ENCODE measurements around the gene CANX. TPM values are rescaled to one million over a fixed set of nuclear protein-coding genes. Genes with fewer than 3 reads are reported as not detected.

Gene CANX
- total and polyA plus RNA-seq, 2 of the 13 experiments (the other 11 are each of a cell fraction or from before 2014, with no cell fraction given) = 477 to 680 TPM

GRCh38 chr5:179678223-179679013 lies 20.3 kb upstream of the CANX start (continued):
- TF ChIP-seq TOPORS (CRISPR knock-in tag; IDR thresholded peaks at IDR 0.05) (peak; percentile 87; the same call in 1 of the 2 replicates), NR3C1 (CRISPR knock-in tag; IDR thresholded peaks at IDR 0.05) (no peak), RXRB (CRISPR knock-in tag; IDR thresholded peaks at IDR 0.05; ENCODE audit: borderline replicate concordance) (peak; percentile 52), ZNF569 (CRISPR knock-in tag; IDR thresholded peaks at IDR 0.05; ENCODE audit: borderline replicate concordance) (no peak), SIN3B (IDR thresholded peaks at IDR 0.05; ENCODE audit: low read length) (0 out of 2 replicates have a peak, but pooled peaks have one; percentile 11), KLF12 (CRISPR knock-in tag; IDR thresholded peaks at IDR 0.05; ENCODE audit: borderline replicate concordance) (peak; percentile 68), NFIC (IDR thresholded peaks at IDR 0.05; ENCODE audit: low read length) (no peak), KDM2A (CRISPR knock-in tag; IDR thresholded peaks at IDR 0.05; ENCODE audit: borderline replicate concordance, low read depth) (peak; percentile 94), GABPA (IDR thresholded peaks at IDR 0.05; ENCODE audit: low read depth, low read length) (no peak), GABPA (CRISPR knock-in tag; IDR thresholded peaks at IDR 0.05; ENCODE audit: low read depth) (no peak)
- TF ChIP-seq, protein P1, sequence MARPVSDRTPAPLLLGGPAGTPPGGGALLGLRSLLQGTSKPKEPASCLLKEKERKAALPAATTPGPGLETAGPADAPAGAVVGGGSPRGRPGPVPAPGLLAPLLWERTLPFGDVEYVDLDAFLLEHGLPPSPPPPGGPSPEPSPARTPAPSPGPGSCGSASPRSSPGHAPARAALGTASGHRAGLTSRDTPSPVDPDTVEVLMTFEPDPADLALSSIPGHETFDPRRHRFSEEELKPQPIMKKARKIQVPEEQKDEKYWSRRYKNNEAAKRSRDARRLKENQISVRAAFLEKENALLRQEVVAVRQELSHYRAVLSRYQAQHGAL (CRISPR knock-in tag; IDR thresholded peaks at IDR 0.05; ENCODE audit: not compliant biosample characterization) = peak; percentile 98
- TF ChIP-seq, protein P2, sequence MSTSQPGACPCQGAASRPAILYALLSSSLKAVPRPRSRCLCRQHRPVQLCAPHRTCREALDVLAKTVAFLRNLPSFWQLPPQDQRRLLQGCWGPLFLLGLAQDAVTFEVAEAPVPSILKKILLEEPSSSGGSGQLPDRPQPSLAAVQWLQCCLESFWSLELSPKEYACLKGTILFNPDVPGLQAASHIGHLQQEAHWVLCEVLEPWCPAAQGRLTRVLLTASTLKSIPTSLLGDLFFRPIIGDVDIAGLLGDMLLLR (CRISPR knock-in tag; IDR thresholded peaks at IDR 0.05) = peak; percentile 75
- TF ChIP-seq, protein P3, sequence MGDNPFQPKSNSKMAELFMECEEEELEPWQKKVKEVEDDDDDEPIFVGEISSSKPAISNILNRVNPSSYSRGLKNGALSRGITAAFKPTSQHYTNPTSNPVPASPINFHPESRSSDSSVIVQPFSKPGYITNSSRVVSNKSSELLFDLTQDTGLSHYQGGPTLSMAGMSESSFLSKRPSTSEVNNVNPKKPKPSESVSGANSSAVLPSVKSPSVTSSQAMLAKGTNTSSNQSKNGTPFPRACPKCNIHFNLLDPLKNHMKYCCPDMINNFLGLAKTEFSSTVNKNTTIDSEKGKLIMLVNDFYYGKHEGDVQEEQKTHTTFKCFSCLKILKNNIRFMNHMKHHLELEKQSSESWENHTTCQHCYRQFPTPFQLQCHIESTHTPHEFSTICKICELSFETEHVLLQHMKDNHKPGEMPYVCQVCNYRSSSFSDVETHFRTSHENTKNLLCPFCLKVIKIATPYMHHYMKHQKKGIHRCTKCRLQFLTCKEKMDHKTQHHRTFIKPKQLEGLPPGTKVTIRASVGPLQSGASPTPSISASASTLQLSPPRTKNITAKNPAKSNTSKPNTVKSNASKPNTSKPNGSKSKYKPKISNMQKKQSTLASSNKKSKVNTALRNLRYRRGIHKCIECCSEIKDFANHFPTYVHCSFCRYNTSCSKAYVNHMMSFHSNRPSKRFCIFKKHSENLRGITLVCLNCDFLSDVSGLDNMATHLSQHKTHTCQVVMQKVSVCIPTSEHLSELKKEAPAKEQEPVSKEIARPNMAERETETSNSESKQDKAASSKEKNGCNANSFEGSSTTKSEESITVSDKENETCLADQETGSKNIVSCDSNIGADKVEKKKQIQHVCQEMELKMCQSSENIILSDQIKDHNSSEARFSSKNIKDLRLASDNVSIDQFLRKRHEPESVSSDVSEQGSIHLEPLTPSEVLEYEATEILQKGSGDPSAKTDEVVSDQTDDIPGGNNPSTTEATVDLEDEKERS (CRISPR knock-in tag; IDR thresholded peaks at IDR 0.05) = no peak
- TF ChIP-seq, protein P4, sequence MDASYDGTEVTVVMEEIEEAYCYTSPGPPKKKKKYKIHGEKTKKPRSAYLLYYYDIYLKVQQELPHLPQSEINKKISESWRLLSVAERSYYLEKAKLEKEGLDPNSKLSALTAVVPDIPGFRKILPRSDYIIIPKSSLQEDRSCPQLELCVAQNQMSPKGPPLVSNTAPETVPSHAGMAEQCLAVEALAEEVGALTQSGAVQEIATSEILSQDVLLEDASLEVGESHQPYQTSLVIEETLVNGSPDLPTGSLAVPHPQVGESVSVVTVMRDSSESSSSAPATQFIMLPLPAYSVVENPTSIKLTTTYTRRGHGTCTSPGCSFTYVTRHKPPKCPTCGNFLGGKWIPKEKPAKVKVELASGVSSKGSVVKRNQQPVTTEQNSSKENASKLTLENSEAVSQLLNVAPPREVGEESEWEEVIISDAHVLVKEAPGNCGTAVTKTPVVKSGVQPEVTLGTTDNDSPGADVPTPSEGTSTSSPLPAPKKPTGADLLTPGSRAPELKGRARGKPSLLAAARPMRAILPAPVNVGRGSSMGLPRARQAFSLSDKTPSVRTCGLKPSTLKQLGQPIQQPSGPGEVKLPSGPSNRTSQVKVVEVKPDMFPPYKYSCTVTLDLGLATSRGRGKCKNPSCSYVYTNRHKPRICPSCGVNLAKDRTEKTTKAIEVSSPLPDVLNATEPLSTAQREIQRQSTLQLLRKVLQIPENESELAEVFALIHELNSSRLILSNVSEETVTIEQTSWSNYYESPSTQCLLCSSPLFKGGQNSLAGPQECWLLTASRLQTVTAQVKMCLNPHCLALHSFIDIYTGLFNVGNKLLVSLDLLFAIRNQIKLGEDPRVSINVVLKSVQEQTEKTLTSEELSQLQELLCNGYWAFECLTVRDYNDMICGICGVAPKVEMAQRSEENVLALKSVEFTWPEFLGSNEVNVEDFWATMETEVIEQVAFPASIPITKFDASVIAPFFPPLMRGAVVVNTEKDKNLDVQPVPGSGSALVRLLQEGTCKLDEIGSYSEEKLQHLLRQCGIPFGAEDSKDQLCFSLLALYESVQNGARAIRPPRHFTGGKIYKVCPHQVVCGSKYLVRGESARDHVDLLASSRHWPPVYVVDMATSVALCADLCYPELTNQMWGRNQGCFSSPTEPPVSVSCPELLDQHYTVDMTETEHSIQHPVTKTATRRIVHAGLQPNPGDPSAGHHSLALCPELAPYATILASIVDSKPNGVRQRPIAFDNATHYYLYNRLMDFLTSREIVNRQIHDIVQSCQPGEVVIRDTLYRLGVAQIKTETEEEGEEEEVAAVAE (CRISPR knock-in tag; IDR thresholded peaks at IDR 0.05; ENCODE audit: borderline replicate concordance) = peak; percentile 76; the same call in 1 of the 2 replicates
- TF ChIP-seq, protein P5, sequence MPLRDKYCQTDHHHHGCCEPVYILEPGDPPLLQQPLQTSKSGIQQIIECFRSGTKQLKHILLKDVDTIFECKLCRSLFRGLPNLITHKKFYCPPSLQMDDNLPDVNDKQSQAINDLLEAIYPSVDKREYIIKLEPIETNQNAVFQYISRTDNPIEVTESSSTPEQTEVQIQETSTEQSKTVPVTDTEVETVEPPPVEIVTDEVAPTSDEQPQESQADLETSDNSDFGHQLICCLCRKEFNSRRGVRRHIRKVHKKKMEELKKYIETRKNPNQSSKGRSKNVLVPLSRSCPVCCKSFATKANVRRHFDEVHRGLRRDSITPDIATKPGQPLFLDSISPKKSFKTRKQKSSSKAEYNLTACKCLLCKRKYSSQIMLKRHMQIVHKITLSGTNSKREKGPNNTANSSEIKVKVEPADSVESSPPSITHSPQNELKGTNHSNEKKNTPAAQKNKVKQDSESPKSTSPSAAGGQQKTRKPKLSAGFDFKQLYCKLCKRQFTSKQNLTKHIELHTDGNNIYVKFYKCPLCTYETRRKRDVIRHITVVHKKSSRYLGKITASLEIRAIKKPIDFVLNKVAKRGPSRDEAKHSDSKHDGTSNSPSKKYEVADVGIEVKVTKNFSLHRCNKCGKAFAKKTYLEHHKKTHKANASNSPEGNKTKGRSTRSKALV (CRISPR knock-in tag; IDR thresholded peaks at IDR 0.05) = peak; percentile 81

Data from HepG2 (cell line).